Common myeloid progenitor, CD34-positive (primary cell): ENCODE data around the gene ANKRD40.

Experiments used
- CTCF ChIA-PET: fragments of 350-600 bp; sonication (Branson Sonifier 250); formaldehyde crosslinking; loops from one replicate; lab custom pipeline; 2021; ENCODE audit warnings: antibody characterized with exemption; lab: Charles Lee
- POLR2A ChIA-PET: fragments of 350-600 bp; sonication (Branson Sonifier 250); formaldehyde crosslinking; loops from one replicate; lab custom pipeline; 2021; ENCODE audit warnings: antibody characterized with exemption; lab: Charles Lee
- DNase-seq, 3 donors: peaks; one replicate each; pipeline versions ENCODE4 v3.0.0 to v3.0.0-alpha.2; 2013
- H3K27ac ChIP-seq, 2 experiments: 1 replicate in 1 of 2; 2 replicates in 1 of 2; pipeline ENCODE4 v1.7.0; 2013; ENCODE audit warnings: inconsistent platforms in 2 of 2, low read length in 2 of 2, mild to moderate bottlenecking in 2 of 2, low read depth in 1 of 2, moderate library complexity in 1 of 2; ENCODE audit not compliant: severe bottlenecking in 2 of 2, insufficient read depth in 1 of 2, poor library complexity in 1 of 2
- H3K27me3 ChIP-seq, 5 experiments: replicated peaks in 2 of 5; 1 replicate in 3 of 5; 2 replicates in 2 of 5; pipeline versions ENCODE4 v1.6.1 to v1.7.0; 2013; ENCODE audit warnings: low read length in 4 of 5, mild to moderate bottlenecking in 2 of 5, moderate library complexity in 2 of 5, inconsistent platforms in 1 of 5; ENCODE audit not compliant: insufficient read depth in 5 of 5, control insufficient read depth in 4 of 5
- H3K36me3 ChIP-seq, 4 experiments: 1 replicate in 2 of 4; 2 replicates in 2 of 4; pipeline versions ENCODE4 v1.6.1 to v1.7.0; 2013; ENCODE audit warnings: low read length in 3 of 4, control low read depth in 1 of 4, mild to moderate bottlenecking in 1 of 4; ENCODE audit not compliant: control insufficient read depth in 4 of 4, insufficient read depth in 4 of 4
- H3K4me1 ChIP-seq, 4 experiments: 1 replicate in 3 of 4; 2 replicates in 1 of 4; pipeline versions ENCODE4 v1.6.1 to v1.7.1; 2013; ENCODE audit warnings: low read length in 3 of 4, mild to moderate bottlenecking in 3 of 4, control low read depth in 1 of 4, inconsistent platforms in 1 of 4, moderate library complexity in 1 of 4; ENCODE audit not compliant: control insufficient read depth in 4 of 4, insufficient read depth in 4 of 4; ENCODE audit errors: control extremely low read depth in 1 of 4
- H3K4me3 ChIP-seq, 7 experiments: 1 replicate in 4 of 7; 2 replicates in 3 of 7; pipeline versions ENCODE4 v1.5.1 to v1.7.0; 2013; ENCODE audit warnings: mild to moderate bottlenecking in 7 of 7, low read length in 6 of 7, moderate library complexity in 6 of 7, inconsistent platforms in 2 of 7, low read depth in 2 of 7, control low read depth in 1 of 7; ENCODE audit not compliant: insufficient read depth in 4 of 7, control insufficient read depth in 1 of 7; ENCODE audit errors: extremely low read depth in 1 of 7
- H3K9me3 ChIP-seq, 5 experiments: 1 replicate in 4 of 5; 2 replicates in 1 of 5; pipeline versions ENCODE4 v1.6.1 to v1.7.1; 2013; ENCODE audit warnings: low read length in 4 of 5, mild to moderate bottlenecking in 2 of 5, inconsistent platforms in 1 of 5, low read depth in 1 of 5, moderate library complexity in 1 of 5; ENCODE audit not compliant: control insufficient read depth in 4 of 5, insufficient read depth in 2 of 5; ENCODE audit errors: control extremely low read depth in 1 of 5
- WGBS: methylation state at CpG from one replicate; pipeline ENCODE4 v1.1.5; 2013; ENCODE audit not compliant: insufficient coverage; 5-methylcytosine and 5-hydroxymethylcytosine counted together

The ANKRD40 gene

GRCh38 chr17:50685691-50686493 lies 21.8 kb downstream of the ANKRD40 start:
- H3K27ac ChIP-seq: no peak overlapping the region
- WGBS: 98% methylated on average over 16 of the region's 17 CpGs
- no peaks in the 10 kb centered on the region for H3K36me3 ChIP-seq
- CTCF ChIA-PET: interaction anchor here (1.1 to 3.0 kb wide), 7 partner anchors 9 to 59 kb away, joined by 3 to 18 read pairs (median 6); no protein-coding TSS in a partner anchor
- no peaks in the 10 kb centered on the region for H3K9me3 ChIP-seq
- H3K4me1 ChIP-seq: peaks cover 0 to 6% (median 5%) of the 10 kb centered on the region in 4 experiments
- no peak for DNase-seq
- H3K27me3 ChIP-seq: peaks cover 0 to 4% (median 0%) of the 10 kb centered on the region in 5 experiments
- no peak overlapping the region for H3K4me3 ChIP-seq
- POLR2A ChIA-PET: no interaction called here

GRCh38 chr17:50685334-50685665 lies 22.4 kb downstream of the ANKRD40 start:
- no peak overlapping the region for H3K27ac ChIP-seq
- no peak overlapping the region for H3K4me3 ChIP-seq
- POLR2A ChIA-PET: no interaction called here
- H3K9me3 ChIP-seq: no peaks in the 10 kb centered on the region
- peaks cover 0 to 7% (median 6%) of the 10 kb centered on the region in 4 experiments for H3K4me1 ChIP-seq
- no peaks in the 10 kb centered on the region for H3K36me3 ChIP-seq
- peaks cover 0 to 4% (median 0%) of the 10 kb centered on the region in 5 experiments for H3K27me3 ChIP-seq
- WGBS: no CpG with 5 or more reads among the region's 1 CpG
- CTCF ChIA-PET: interaction anchor here (1.1 to 3.0 kb wide), 7 partner anchors 10 to 135 kb away, joined by 3 to 18 read pairs (median 6); no protein-coding TSS in a partner anchor
- DNase-seq: no peak

GRCh38 chr17:50684612-50685333 lies 22.9 kb downstream of the ANKRD40 start:
- Histone ChIP-seq H3K36me3 (no peaks in the 10 kb centered on the region), H3K27ac (no peak overlapping the region), H3K9me3 (no peaks in the 10 kb centered on the region), H3K4me1 (peaks cover 0 to 7% (median 6%) of the 10 kb centered on the region in 4 experiments), H3K27me3 (peaks cover 0 to 4% (median 0%) of the 10 kb centered on the region in 5 experiments), H3K4me3 (no peak overlapping the region)
- DNase-seq: no peak
- POLR2A ChIA-PET: no interaction called here
- WGBS: 96% methylated on average over 13 of the region's 15 CpGs
- CTCF ChIA-PET: interaction anchor here (0.7 to 3.0 kb wide), 9 partner anchors 10 to 147 kb away, joined by 3 to 18 read pairs (median 6); no protein-coding TSS in a partner anchor

GRCh38 chr17:50684288-50684611 lies 23.5 kb downstream of the ANKRD40 start:
- Histone ChIP-seq H3K4me1 (peaks cover 0 to 7% (median 4%) of the 10 kb centered on the region in 4 experiments), H3K27ac (no peak overlapping the region), H3K9me3 (no peaks in the 10 kb centered on the region), H3K4me3 (no peak overlapping the region), H3K36me3 (no peaks in the 10 kb centered on the region), H3K27me3 (peaks cover 0 to 7% (median 0%) of the 10 kb centered on the region in 5 experiments)
- ChIA-PET CTCF (interaction anchor here (0.7 to 3.0 kb wide), 6 partner anchors 11 to 147 kb away, joined by 3 to 18 read pairs (median 6); no protein-coding TSS in a partner anchor), POLR2A (no interaction called here)
- WGBS: 96% methylated on average over 4 of the region's 5 CpGs
- DNase-seq: no peak

GRCh38 chr17:50683434-50684287 lies 24.1 kb downstream of the ANKRD40 start:
- DNase-seq: no peak
- no peak overlapping the region for H3K27ac ChIP-seq
- ChIA-PET CTCF (interaction anchor here (0.6 to 3.0 kb wide), 7 partner anchors 11 to 146 kb away, joined by 3 to 18 read pairs (median 6); no protein-coding TSS in a partner anchor), POLR2A (no interaction called here)
- H3K27me3 ChIP-seq: peaks cover 0 to 9% (median 0%) of the 10 kb centered on the region in 5 experiments
- no peaks in the 10 kb centered on the region for H3K36me3 ChIP-seq
- H3K4me3 ChIP-seq: no peak overlapping the region
- H3K9me3 ChIP-seq: no peaks in the 10 kb centered on the region
- WGBS: 97% methylated on average over 28 of the region's 28 CpGs
- H3K4me1 ChIP-seq: peaks cover 0 to 7% (median 3%) of the 10 kb centered on the region in 4 experiments

GRCh38 chr17:50682938-50683337 lies 24.8 kb downstream of the ANKRD40 start:
- peaks cover 0 to 7% (median 3%) of the 10 kb centered on the region in 4 experiments for H3K4me1 ChIP-seq
- DNase-seq: no peak
- H3K27me3 ChIP-seq: peaks cover 0 to 9% (median 0%) of the 10 kb centered on the region in 5 experiments
- H3K4me3 ChIP-seq: no peak overlapping the region
- ChIA-PET CTCF (interaction anchor here (11.2 kb wide), 1 partner anchor 56 kb away, joined by 84 read pairs; no protein-coding TSS in a partner anchor), POLR2A (no interaction called here)
- no peak overlapping the region for H3K27ac ChIP-seq
- no peaks in the 10 kb centered on the region for H3K36me3 ChIP-seq
- 95% methylated on average over 2 of the region's 3 CpGs for whole genome bisulfite sequencing
- no peaks in the 10 kb centered on the region for H3K9me3 ChIP-seq
